Prostate gland (tissue), 2 donors: ENCODE results near the gene HAPLN3. TPM values are rescaled to one million over a fixed set of nuclear protein-coding genes. Genes with fewer than 3 reads are reported as not detected.

Source experiments
- DNase-seq: peaks from one replicate; pipeline ENCODE4 v3.0.0-alpha.2; 2019; ENCODE audit warnings: low spot score
- H3K27ac ChIP-seq, 2 donors: fragments of 200-600 bp; sonication (generic); 2 replicates each; pipeline ENCODE4 v1.5.1; 2017 to 2019
- H3K27me3 ChIP-seq: fragments of 200-600 bp; sonication (generic); replicated peaks from 2 replicates; pipeline ENCODE4 v1.5.1; 2019; ENCODE audit not compliant: insufficient read depth
- H3K36me3 ChIP-seq, 2 donors: fragments of 200-600 bp; sonication (generic); 1 replicate in 1 of 2; 2 replicates in 1 of 2; pipeline versions ENCODE4 v1.5.1 to v1.8.1; 2017 to 2019
- H3K4me1 ChIP-seq: fragments of 200-600 bp; sonication (generic); replicated peaks from 2 replicates; pipeline ENCODE4 v1.5.1; 2019
- H3K4me3 ChIP-seq, 2 donors: fragments of 200-600 bp; sonication (generic); 2 replicates each; pipeline ENCODE4 v1.5.1; 2017 to 2019
- H3K9me3 ChIP-seq: fragments of 200-600 bp; sonication (generic); 2 replicates; pipeline ENCODE4 v1.5.1; 2017
- CTCF ChIP-seq, 4 experiments: fragments of 200-600 bp in 2 of 4; fragments of 450-650 bp in 2 of 4; sonication (generic) in 2 of 4; IDR thresholded peaks; 1 replicate in 3 of 4; 2 replicates in 1 of 4; pipeline ENCODE4 v1.5.1; 2016 to 2019; ENCODE audit warnings: antibody characterized with exemption in 4 of 4, mild to moderate bottlenecking in 2 of 4, moderate library complexity in 2 of 4
- POLR2A ChIP-seq: fragments of 450-650 bp; IDR thresholded peaks from one replicate; pipeline ENCODE4 v1.6.1; 2016; ENCODE audit warnings: antibody characterized with exemption, mild to moderate bottlenecking
- POLR2AphosphoS5 ChIP-seq: sonication (generic); formaldehyde crosslinking; IDR thresholded peaks from one replicate; pipeline ENCODE4 v1.6.1; 2017; ENCODE audit warnings: antibody characterized with exemption
- WGBS: methylation state at CpG from one replicate; pipeline ENCODE4 v1.1.5; 2018; 5-methylcytosine and 5-hydroxymethylcytosine counted together
- intact Hi-C: fragments of 100-400 bp; cut with DNase I; formaldehyde crosslinking; loops from one replicate; pipeline ENCODE4 v1.14.2; 2022
- total RNA-seq, 2 donors: library from RNA; depleted of rRNA; stranded (reverse); fragments of >200 nt; gene quantifications; one replicate each; pipeline ENCODE4 v1.1.0, GENCODE V29; 2016

HAPLN3 gene
- total RNA-seq, 2 donors from 2014 or later, result 2.7 to 5.6 TPM

GRCh38 chr15:88874275-88874674 lies 21.1 kb downstream of the HAPLN3 start:
- Histone ChIP-seq H3K27me3 (no peaks in the 10 kb centered on the region), H3K27ac (no peak overlapping the region), H3K36me3 (no peaks in the 10 kb centered on the region), H3K4me1 (no peaks in the 10 kb centered on the region), H3K4me3 (no peak overlapping the region), H3K9me3 (no peaks in the 10 kb centered on the region)
- intact Hi-C loops, result no loop called here
- TF ChIP-seq CTCF (IDR thresholded peaks at IDR 0.05) (no peak), POLR2A (no peak), POLR2AphosphoS5 (no peak)
- no peak for DNase-seq
- 76% methylated on average over 15 of the region's 15 CpGs for WGBS

GRCh38 chr15:88873786-88874185 lies 21.6 kb downstream of the HAPLN3 start:
- Histone ChIP-seq H3K27me3 (no peaks in the 10 kb centered on the region), H3K27ac (no peak overlapping the region), H3K9me3 (no peaks in the 10 kb centered on the region), H3K36me3 (no peaks in the 10 kb centered on the region), H3K4me1 (no peaks in the 10 kb centered on the region), H3K4me3 (no peak overlapping the region)
- TF ChIP-seq CTCF (IDR thresholded peaks at IDR 0.05), result no peak
- TF ChIP-seq POLR2A, result no peak
- TF ChIP-seq POLR2AphosphoS5, result no peak
- WGBS, result 95% methylated on average over 13 of the region's 13 CpGs
- no peak for DNase-seq
- intact Hi-C loops, result no loop called here

- H3K27ac ChIP-seq, result no peak overlapping the region
- no peaks in the 10 kb centered on the region for H3K27me3 ChIP-seq
- H3K9me3 ChIP-seq, result no peaks in the 10 kb centered on the region
- no peak for DNase-seq
- H3K36me3 ChIP-seq, result no peaks in the 10 kb centered on the region
- no peaks in the 10 kb centered on the region for H3K4me1 ChIP-seq
- no peak for TF ChIP-seq POLR2A
- TF ChIP-seq CTCF (IDR thresholded peaks at IDR 0.05), result no peak
- no peak for TF ChIP-seq POLR2AphosphoS5
- 45% methylated on average over 9 of the region's 9 CpGs for WGBS
- no peak overlapping the region for H3K4me3 ChIP-seq
- intact Hi-C loops, result no loop called here
Measured at GRCh38 chr15:88872706-88873105, 22.6 kb downstream of the HAPLN3 start.

- no peaks in the 10 kb centered on the region for H3K4me1 ChIP-seq
- no peak overlapping the region for H3K4me3 ChIP-seq
- TF ChIP-seq CTCF (IDR thresholded peaks at IDR 0.05) (no peak), POLR2AphosphoS5 (no peak), POLR2A (no peak)
- no peaks in the 10 kb centered on the region for H3K36me3 ChIP-seq
- no peak for DNase-seq
- WGBS, result 68% methylated on average over 4 of the region's 6 CpGs
- H3K27ac ChIP-seq, result no peak overlapping the region
- H3K27me3 ChIP-seq, result no peaks in the 10 kb centered on the region
- no peaks in the 10 kb centered on the region for H3K9me3 ChIP-seq
- intact Hi-C loops, result no loop called here
Measured at GRCh38 chr15:88872106-88872505, 23.2 kb downstream of the HAPLN3 start.

- intact Hi-C loops, result no loop called here
- no peaks in the 10 kb centered on the region for H3K36me3 ChIP-seq
- no peaks in the 10 kb centered on the region for H3K9me3 ChIP-seq
- WGBS, result 78% methylated on average over 14 of the region's 14 CpGs
- no peak overlapping the region for H3K27ac ChIP-seq
- no peaks in the 10 kb centered on the region for H3K4me1 ChIP-seq
- DNase-seq, result no peak
- H3K4me3 ChIP-seq, result no peak overlapping the region
- TF ChIP-seq POLR2AphosphoS5 (no peak), CTCF (IDR thresholded peaks at IDR 0.05) (no peak), POLR2A (no peak)
- H3K27me3 ChIP-seq, result no peaks in the 10 kb centered on the region
Measured at GRCh38 chr15:88871313-88871712, 24.0 kb downstream of the HAPLN3 start.
